ENCODE results near the gene PERM1.

GRCh38 chr1:974293-974640 is 7.6 kb downstream of the PERM1 start:
- no peak for TF ChIP-seq CTCF (IDR thresholded peaks at IDR 0.05)
- no peak for TF ChIP-seq USF2 (CRISPR knock-in tag; IDR thresholded peaks at IDR 0.05)
- TF ChIP-seq, protein P1, sequence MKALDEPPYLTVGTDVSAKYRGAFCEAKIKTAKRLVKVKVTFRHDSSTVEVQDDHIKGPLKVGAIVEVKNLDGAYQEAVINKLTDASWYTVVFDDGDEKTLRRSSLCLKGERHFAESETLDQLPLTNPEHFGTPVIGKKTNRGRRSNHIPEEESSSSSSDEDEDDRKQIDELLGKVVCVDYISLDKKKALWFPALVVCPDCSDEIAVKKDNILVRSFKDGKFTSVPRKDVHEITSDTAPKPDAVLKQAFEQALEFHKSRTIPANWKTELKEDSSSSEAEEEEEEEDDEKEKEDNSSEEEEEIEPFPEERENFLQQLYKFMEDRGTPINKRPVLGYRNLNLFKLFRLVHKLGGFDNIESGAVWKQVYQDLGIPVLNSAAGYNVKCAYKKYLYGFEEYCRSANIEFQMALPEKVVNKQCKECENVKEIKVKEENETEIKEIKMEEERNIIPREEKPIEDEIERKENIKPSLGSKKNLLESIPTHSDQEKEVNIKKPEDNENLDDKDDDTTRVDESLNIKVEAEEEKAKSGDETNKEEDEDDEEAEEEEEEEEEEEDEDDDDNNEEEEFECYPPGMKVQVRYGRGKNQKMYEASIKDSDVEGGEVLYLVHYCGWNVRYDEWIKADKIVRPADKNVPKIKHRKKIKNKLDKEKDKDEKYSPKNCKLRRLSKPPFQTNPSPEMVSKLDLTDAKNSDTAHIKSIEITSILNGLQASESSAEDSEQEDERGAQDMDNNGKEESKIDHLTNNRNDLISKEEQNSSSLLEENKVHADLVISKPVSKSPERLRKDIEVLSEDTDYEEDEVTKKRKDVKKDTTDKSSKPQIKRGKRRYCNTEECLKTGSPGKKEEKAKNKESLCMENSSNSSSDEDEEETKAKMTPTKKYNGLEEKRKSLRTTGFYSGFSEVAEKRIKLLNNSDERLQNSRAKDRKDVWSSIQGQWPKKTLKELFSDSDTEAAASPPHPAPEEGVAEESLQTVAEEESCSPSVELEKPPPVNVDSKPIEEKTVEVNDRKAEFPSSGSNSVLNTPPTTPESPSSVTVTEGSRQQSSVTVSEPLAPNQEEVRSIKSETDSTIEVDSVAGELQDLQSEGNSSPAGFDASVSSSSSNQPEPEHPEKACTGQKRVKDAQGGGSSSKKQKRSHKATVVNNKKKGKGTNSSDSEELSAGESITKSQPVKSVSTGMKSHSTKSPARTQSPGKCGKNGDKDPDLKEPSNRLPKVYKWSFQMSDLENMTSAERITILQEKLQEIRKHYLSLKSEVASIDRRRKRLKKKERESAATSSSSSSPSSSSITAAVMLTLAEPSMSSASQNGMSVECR (CRISPR knock-in tag; IDR thresholded peaks at IDR 0.05; ENCODE audit: borderline replicate concordance) = no peak
- no peak for TF ChIP-seq ZNF317 (CRISPR knock-in tag; IDR thresholded peaks at IDR 0.05; ENCODE audit: borderline replicate concordance, low read depth)
- TF ChIP-seq CBFB (CRISPR knock-in tag; IDR thresholded peaks at IDR 0.05; ENCODE audit: low read depth) = no peak
- TF ChIP-seq NR1H2 (CRISPR knock-in tag; IDR thresholded peaks at IDR 0.05) = no peak
- no peak for TF ChIP-seq MAX (CRISPR knock-in tag; IDR thresholded peaks at IDR 0.05)
- no peak for TF ChIP-seq FOXJ3 (CRISPR knock-in tag; IDR thresholded peaks at IDR 0.05; ENCODE audit: borderline replicate concordance)
- TF ChIP-seq SP1 (CRISPR knock-in tag; conservative IDR thresholded peaks at IDR 0.05) = no peak
- no peak for TF ChIP-seq CREM (CRISPR knock-in tag; IDR thresholded peaks at IDR 0.05)
- TF ChIP-seq, protein P2, sequence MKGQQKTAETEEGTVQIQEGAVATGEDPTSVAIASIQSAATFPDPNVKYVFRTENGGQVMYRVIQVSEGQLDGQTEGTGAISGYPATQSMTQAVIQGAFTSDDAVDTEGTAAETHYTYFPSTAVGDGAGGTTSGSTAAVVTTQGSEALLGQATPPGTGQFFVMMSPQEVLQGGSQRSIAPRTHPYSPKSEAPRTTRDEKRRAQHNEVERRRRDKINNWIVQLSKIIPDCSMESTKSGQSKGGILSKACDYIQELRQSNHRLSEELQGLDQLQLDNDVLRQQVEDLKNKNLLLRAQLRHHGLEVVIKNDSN (CRISPR knock-in tag; IDR thresholded peaks at IDR 0.05) = no peak
- TF ChIP-seq JAZF1 (CRISPR knock-in tag; IDR thresholded peaks at IDR 0.05) = no peak
- no peak for TF ChIP-seq HMGXB4 (CRISPR knock-in tag; IDR thresholded peaks at IDR 0.05)
- no peak for TF ChIP-seq CREB1 (CRISPR knock-in tag; IDR thresholded peaks at IDR 0.05)

All from WTC11 (cell line).